ENCODE data around the gene RMND1.

- TF ChIP-seq MIXL1 (CRISPR knock-in tag; IDR thresholded peaks at IDR 0.05), result no peak
- no peak for TF ChIP-seq CTCF (CRISPR knock-in tag; IDR thresholded peaks at IDR 0.05)
- TF ChIP-seq ZKSCAN1 (IDR thresholded peaks at IDR 0.05; ENCODE audit: low read length), result no peak
- TF ChIP-seq CEBPB (IDR thresholded peaks at IDR 0.05; ENCODE audit: borderline replicate concordance, low read depth, low read length), result no peak
- TF ChIP-seq EZH2 (conservative IDR thresholded peaks at IDR 0.05; ENCODE audit: low read depth, low read length), result no peak
- no peak for TF ChIP-seq YEATS2 (CRISPR knock-in tag; IDR thresholded peaks at IDR 0.05; ENCODE audit: borderline replicate concordance)
Observed at GRCh38 chr6:151370509-151371078, 81.3 kb downstream of the RMND1 start.

All from HepG2 (cell line).